Hematopoietic multipotent progenitor cell treated with erythropoietin and hydrocortisone succinate and interleukin-3 and kit ligand, for 6 days (in vitro differentiated cells): ENCODE measurements around the gene SPECC1.
"Not testable (repeated sequence)": the region's sequence is repeated elsewhere in the genome, so short reads cannot be mapped to it uniquely, and the experiment has no call there.

Experiments
- DNase-seq: peaks from one replicate; pipeline ENCODE4 v3.0.0-alpha.2; 2015

Gene SPECC1

GRCh38 chr17:20009302-20010098 lies at the start of gene SPECC1:
TSS of gene SPECC1 (plus strand) at chr17:20009359. CDS start at chr17:20096652, 87,293 bp downstream.
- DNase-seq = peak; percentile 83

DNA sequence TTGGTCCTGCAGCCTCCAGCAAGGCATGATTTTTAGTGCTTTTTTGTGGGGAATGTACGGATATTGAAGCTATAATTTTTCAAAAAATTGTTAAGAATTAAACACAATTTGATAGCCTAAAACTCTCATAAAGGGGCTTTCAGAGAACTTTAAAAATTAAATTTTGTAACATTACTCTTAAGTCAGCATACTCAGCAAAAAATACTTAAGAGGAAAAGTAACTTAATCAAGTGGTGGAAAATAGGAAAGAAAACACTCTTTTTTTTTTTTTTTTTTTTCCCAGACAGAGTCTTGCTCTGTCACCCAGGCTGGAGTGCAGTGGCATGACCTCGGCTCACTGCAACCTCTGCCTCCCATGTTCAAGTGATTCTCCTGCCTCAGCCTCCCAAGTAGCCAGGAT lies 46.2 kb upstream of the SPECC1 start:
- DNase-seq = not testable (repeated sequence)

- DNase-seq = no peak
These were observed 36.0 kb upstream of the SPECC1 start for GRCh38 chr17:19973156-19973555.

DNA sequence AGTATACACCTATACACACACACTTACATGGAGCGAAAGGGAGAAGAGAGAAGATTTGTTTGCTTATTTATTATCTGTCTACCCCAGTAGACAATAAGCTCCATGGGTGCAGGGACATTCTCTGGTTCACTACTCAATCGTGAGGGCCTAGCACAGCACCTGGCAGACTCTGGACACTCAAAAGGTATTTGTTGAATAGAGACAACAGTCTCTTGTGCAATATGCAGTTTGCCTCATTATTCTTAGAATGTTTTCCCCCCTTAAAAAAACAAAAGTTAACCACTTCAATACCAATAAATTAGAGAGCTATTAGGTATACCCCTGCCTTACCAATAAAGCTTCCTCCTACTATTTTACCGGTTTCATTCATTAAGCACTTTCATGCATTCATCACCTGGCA lies 33.6 kb upstream of the SPECC1 start:
- no peak for DNase-seq

DNA sequence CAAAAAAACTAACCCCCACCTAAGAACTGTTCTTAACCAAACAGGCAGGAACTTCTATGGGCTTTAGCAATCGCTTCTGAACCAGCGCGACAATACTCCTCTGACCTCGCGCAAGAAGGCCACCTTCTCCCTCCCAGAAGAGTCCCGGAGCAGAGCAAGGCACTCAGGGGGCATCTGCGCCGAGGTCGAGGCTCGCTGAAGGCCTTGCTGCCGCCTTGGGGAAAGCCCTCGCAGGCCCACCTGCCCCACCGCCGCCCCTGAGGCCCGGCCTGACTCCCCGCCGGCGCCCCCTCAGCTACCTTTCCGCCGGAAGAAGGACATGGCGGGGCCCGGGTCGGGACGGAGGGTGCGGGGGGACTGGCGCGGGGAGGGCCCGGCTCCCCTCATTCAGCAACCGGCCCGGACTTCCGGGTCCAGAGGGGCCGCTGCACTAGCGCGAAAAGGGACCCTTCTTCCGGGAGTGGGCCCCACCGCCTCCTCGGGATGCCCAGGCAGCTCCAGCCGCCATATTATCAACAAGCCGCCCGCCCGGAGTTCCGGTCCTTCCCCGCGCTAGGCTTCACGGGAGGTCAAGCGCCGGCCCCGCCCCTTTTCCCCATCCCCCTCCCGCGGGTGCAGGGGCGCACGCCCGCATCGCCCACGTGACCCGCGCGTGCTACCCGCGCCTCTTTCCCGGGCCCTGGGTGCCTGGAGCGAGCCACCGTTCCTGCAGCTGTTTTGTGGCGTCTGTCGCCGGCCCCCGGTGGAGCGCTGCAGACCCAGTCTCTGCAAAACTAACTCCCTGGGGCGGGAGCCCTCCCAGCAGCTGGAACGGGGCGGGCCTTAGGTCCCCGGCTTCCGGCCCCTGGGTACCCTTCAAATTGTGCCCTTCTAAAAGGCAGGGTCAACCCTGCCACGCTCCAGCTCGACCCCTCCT lies 31.6 kb upstream of the SPECC1 start, which contains the start of gene AKAP10:
Gene AKAP10 (minus strand): TSS at position 536 of the 916 bp plus-strand sequence. CDS start 149 bp downstream, at position 387.
- peak; percentile 96 for DNase-seq

- peak; percentile 84 for DNase-seq
These were observed 30.9 kb upstream of the SPECC1 start for GRCh38 chr17:19978209-19978802.

DNA sequence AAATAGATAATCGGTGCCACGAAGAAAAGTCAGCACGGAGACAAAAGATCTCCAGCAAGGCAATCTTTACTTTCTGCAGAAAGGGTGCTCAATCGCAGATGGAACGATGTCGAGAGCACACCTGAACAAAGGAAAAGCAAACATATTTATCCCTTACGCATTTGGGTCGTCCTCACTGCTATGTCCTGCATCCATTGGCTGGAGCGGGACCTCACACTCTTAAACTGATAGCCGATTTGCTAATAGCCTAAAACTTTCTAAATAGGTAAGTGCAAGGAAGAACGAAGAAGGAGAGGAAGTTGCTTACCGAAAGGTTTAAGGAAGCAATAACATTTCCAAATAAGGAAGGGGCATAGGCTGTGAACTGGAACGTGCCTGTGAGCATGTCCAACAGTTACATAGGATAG lies 30.4 kb upstream of the SPECC1 start:
- DNase-seq = no peak

DNA sequence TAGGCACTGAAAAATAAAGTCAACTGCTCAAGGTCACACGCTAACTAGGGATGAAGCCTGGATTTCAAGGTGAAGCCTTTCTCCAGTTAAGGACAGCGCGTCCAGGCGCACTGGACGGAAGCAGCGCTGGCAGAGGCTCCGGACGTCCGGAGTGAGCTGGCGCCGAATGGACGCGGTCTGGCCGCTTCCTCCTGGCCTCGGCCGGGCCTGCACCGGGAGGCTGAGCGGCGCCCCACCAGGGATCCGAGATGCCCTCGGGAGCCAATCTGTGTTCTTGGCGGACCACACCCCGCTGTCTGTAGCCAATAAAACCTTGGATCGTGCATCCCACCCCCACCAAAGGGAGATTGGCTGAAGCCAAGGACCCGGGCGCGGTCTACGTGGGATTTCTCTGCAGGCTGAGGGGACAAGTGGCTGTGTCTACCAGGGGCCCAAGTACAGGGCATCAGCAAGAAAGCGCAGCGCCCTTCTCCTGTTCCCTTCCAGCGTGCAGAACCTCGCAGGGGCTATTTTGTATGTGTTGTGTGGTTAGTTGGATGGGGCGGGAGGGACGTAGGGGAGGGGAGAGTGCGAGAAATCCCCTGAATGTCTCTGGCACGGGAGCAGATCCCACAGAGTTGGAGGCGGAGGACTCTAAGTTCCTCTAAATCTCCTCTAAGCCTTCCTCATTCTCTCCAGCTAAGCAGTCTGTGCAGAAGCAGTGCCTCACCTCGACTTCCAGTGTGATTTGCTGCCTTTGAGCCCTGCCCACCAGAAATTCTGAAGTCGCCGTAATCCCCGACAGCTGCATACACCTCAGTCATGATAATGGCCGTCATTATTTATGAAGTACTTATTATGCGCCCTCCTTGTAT lies 29.0 kb upstream of the SPECC1 start:
- peak; percentile 29 for DNase-seq

DNA sequence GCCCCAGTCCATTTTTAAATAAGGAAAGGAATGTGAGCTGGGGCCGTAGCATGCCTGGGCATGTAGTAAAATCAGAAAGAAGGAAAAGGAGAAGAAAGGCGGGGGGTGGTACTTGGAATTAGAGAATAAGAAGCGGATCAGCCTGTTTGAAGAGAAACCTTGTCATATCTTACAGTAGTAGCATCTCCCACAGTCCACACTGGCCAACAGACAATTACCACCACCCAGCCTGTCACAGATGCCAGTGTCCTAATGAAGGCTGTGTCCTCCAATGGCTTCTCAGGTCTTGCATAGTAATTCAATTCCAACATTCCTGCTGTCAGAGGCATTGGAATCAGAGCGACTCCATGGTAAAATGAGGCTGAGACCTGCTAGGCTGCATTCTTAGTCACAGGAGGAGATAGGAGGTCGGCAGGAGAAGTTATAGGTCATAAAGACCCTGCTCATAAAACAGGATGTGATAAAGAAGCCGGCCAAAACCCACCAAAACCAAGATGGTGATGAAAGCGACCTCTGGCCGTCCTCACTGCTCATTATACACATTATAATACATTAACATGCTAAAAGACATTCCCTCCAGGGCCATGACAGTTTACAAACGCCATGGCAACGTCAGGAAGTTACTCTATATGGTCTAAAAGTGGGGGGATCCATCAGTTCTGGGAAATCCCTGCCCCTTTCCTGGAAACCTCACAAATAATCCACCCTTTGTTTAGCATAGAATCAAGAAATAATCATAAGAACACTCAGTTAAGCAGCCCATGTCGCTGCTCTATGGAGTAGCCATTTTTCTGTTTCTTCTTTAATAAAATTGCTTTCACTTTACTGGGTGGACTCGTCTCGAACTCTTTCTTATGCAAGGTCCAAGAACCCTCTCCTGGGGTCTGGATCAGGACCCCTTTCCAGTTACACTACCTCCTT lies 22.0 kb upstream of the SPECC1 start:
- no peak for DNase-seq

- DNase-seq = no peak
These were observed 21.3 kb upstream of the SPECC1 start for GRCh38 chr17:19987897-19988296.

DNA sequence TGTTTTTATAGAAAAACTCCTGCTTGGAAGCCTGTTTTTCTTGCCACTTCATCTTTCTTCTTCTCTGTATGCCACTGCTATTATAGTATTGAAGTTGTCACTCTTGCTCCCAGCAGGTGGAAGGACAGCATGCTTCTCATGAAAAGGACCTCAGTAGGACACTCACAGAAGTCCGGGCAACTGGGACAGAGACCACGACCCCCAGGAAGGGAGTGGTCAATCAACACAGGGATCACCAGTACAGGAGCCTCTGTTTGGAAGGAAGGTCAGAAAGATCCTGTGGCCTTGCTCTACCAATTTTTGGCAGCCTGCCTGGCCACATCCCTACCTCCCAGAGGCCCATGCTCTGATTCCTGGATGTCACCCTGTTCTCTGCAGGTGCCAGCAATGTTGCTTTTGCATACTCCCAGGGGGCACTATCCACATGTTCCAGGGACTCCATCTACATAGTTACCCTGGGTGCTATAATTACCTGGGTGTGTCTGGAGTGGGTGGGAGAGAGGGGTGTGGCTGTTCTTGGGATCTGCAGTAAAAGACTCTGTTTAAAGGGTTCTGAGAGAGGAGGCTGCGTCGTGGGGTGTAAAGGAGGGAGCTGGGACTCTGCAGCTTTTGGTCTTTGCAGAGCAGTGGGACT lies 17.8 kb upstream of the SPECC1 start:
- DNase-seq = no peak

GRCh38 chr17:19992803-19993713 lies 16.1 kb upstream of the SPECC1 start:
- DNase-seq = peak; percentile 97

DNA sequence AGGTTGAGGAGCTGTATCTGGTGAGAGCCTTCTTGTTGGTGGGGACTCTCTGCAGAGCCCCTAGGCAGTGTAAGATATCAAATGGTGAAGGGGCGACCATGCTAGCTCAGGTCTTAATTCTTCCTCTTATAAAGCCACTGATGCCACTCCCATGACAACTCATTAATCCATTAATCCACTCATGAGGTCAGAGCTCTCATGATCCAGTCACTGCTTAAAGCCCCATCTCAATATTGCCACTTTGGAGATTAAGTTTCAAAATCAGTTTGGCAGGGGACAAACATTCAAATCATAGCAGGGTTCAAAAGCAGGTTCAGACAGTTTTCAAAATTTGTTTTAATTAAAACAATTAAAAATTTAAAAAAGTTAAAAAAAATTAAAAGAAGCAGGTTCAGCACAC lies 13.1 kb upstream of the SPECC1 start:
- DNase-seq = no peak

DNA sequence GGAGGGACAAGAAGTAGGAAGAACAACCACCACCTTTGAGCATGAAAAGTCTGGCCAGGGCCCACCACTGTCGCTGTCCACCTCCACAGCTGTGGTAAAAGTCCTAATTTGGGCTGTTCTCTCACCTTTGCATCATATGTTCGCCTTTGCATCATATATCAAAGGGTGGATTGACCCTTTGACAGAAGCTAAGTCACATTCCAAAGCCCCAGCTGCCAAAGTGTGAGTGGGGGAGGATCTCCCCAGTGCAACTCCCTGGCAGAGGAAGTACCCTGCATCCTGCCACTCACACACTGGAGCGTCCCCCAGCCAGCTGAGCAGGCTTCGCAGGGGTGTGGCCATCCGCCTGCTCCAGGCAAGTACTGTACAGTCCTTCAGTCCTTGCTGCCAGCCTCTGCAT lies 12.7 kb upstream of the SPECC1 start:
- peak; percentile 41 for DNase-seq

- DNase-seq = peak; percentile 36
These were observed 712 bp upstream of the SPECC1 start for GRCh38 chr17:20008242-20009051.

- DNase-seq = no peak
These were observed 182 bp upstream of the SPECC1 start for GRCh38 chr17:20009052-20009301.

GRCh38 chr17:20010099-20010863 lies 1.1 kb downstream of the SPECC1 start:
- DNase-seq = peak; percentile 98

DNA sequence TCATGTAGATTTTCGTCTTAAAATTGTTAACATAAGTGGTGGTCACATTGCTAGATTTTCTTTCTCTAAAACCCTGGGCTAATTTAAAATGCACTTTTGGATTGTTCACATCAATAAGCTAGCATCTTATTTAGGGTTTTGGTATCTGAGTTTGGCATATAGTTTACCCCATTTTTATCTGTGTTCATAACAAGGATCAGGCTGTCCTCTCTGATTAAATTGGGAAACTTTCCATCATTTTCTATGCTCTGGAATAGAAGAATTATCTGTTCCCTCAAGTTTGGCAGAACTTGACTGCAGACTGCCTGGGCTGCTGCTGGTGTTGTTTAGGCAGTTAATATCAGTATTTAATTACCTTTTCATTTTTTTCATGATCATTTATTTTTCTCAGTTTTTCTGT lies 1.8 kb downstream of the SPECC1 start:
- DNase-seq = peak; percentile 59
